ENCODE measurements around the gene BIN2. TPM values are rescaled to one million over a fixed set of nuclear protein-coding genes. Genes with fewer than 3 reads are reported as not detected.

BIN2 gene
- total RNA-seq, 3 donors from 2014 or later: 2.3 to 7.6 (median 6.2) TPM

- no peak for DNase-seq (ENCODE audit: low spot score in 2 of 2)
- H3K9me3 ChIP-seq: no peaks in the 10 kb centered on the region
- no peak overlapping the region for H3K27ac ChIP-seq
- TF ChIP-seq POLR2AphosphoS5 (IDR thresholded peaks at IDR 0.05): no peak
- TF ChIP-seq CTCF (IDR thresholded peaks at IDR 0.05): no peak
- TF ChIP-seq POLR2A (IDR thresholded peaks at IDR 0.05): no peak
- no peaks in the 10 kb centered on the region for H3K4me1 ChIP-seq
- H3K4me3 ChIP-seq: no peak overlapping the region
- no peaks in the 10 kb centered on the region for H3K36me3 ChIP-seq
- no peaks in the 10 kb centered on the region for H3K27me3 ChIP-seq
- intact Hi-C loops (cut with DNase I; ENCODE audit: low total_unique reads): no loop called here
Observed at GRCh38 chr12:51335931-51336330, 12.0 kb upstream of the BIN2 start.

GRCh38 chr12:51334764-51335163, 10.8 kb upstream of the BIN2 start:
- no peak for DNase-seq (ENCODE audit: low spot score in 2 of 2)
- intact Hi-C loops (cut with DNase I; ENCODE audit: low total_unique reads): no loop called here
- Histone ChIP-seq H3K27me3 (no peaks in the 10 kb centered on the region), H3K4me3 (no peak overlapping the region), H3K4me1 (no peaks in the 10 kb centered on the region), H3K9me3 (no peaks in the 10 kb centered on the region), H3K36me3 (no peaks in the 10 kb centered on the region), H3K27ac (no peak overlapping the region)
- TF ChIP-seq CTCF (IDR thresholded peaks at IDR 0.05): no peak
- TF ChIP-seq POLR2AphosphoS5 (IDR thresholded peaks at IDR 0.05): no peak
- TF ChIP-seq POLR2A (IDR thresholded peaks at IDR 0.05): no peak

- Histone ChIP-seq H3K4me3 (no peak overlapping the region), H3K4me1 (no peaks in the 10 kb centered on the region), H3K27me3 (no peaks in the 10 kb centered on the region), H3K36me3 (no peaks in the 10 kb centered on the region), H3K9me3 (no peaks in the 10 kb centered on the region), H3K27ac (no peak overlapping the region)
- TF ChIP-seq POLR2AphosphoS5 (IDR thresholded peaks at IDR 0.05) (no peak), CTCF (IDR thresholded peaks at IDR 0.05) (no peak), POLR2A (IDR thresholded peaks at IDR 0.05) (no peak)
- DNase-seq (ENCODE audit: low spot score in 2 of 2): no peak
- intact Hi-C loops (cut with DNase I; ENCODE audit: low total_unique reads): no loop called here
Observed at GRCh38 chr12:51333536-51333935, 9.6 kb upstream of the BIN2 start.

- TF ChIP-seq POLR2A (IDR thresholded peaks at IDR 0.05) (no peak), CTCF (IDR thresholded peaks at IDR 0.05) (no peak), POLR2AphosphoS5 (IDR thresholded peaks at IDR 0.05) (no peak)
- DNase-seq (ENCODE audit: low spot score in 2 of 2): no peak
Observed at GRCh38 chr12:51330186-51330585, 6.2 kb upstream of the BIN2 start.

GRCh38 chr12:51329742-51330141, 5.8 kb upstream of the BIN2 start:
- Histone ChIP-seq H3K27ac (no peak overlapping the region), H3K27me3 (no peaks in the 10 kb centered on the region), H3K9me3 (no peaks in the 10 kb centered on the region), H3K36me3 (no peaks in the 10 kb centered on the region), H3K4me3 (no peak overlapping the region), H3K4me1 (no peaks in the 10 kb centered on the region)
- intact Hi-C loops (cut with DNase I; ENCODE audit: low total_unique reads): no loop called here
- DNase-seq (ENCODE audit: low spot score in 2 of 2): no peak
- TF ChIP-seq POLR2AphosphoS5 (IDR thresholded peaks at IDR 0.05) (no peak), CTCF (IDR thresholded peaks at IDR 0.05) (no peak), POLR2A (IDR thresholded peaks at IDR 0.05) (no peak)

More at GRCh38 chr12:51330186-51330585, 6.2 kb upstream of the BIN2 start:
- Histone ChIP-seq H3K27me3 (no peaks in the 10 kb centered on the region), H3K4me3 (no peak overlapping the region), H3K27ac (no peak overlapping the region), H3K9me3 (no peaks in the 10 kb centered on the region), H3K4me1 (no peaks in the 10 kb centered on the region), H3K36me3 (no peaks in the 10 kb centered on the region)
- intact Hi-C loops (cut with DNase I; ENCODE audit: low total_unique reads): no loop called here
